Stimulated activated CD4-positive, alpha-beta T cell treated with anti-CD3 and anti-CD28 coated beads, Interleukin-12 subunit alpha, Interleukin-12 subunit beta, amount 100 ng/mL, for 4 hours (primary cell): Measurements from ENCODE around the gene PAQR3.
"Not testable (repeated sequence)": the region's sequence is repeated elsewhere in the genome, so short reads cannot be mapped to it uniquely, and the experiment has no call there.

Source experiments
- DNase-seq: peaks from one replicate; pipeline ENCODE4 v3.0.0-alpha.2; 2020

PAQR3 gene

DNA sequence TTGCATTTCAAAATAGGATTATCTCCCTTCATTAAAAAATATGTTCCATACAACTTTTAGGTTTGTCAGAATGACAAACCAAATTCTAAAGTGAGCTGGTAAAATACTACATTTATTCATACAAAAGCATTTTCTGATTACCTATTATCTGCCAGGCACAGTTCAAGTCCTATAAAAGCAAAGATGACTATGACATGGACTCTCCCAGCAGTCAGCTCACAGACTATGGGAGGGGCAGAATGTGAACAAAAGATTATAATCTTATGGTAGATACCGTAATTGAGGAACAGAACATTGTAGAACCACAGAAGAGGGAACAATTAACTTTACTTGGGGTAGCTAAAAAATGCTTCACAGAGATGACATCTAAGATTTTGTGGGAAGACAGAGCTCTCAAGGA is 12.4 kb downstream of the PAQR3 start:
- no peak for DNase-seq

DNA sequence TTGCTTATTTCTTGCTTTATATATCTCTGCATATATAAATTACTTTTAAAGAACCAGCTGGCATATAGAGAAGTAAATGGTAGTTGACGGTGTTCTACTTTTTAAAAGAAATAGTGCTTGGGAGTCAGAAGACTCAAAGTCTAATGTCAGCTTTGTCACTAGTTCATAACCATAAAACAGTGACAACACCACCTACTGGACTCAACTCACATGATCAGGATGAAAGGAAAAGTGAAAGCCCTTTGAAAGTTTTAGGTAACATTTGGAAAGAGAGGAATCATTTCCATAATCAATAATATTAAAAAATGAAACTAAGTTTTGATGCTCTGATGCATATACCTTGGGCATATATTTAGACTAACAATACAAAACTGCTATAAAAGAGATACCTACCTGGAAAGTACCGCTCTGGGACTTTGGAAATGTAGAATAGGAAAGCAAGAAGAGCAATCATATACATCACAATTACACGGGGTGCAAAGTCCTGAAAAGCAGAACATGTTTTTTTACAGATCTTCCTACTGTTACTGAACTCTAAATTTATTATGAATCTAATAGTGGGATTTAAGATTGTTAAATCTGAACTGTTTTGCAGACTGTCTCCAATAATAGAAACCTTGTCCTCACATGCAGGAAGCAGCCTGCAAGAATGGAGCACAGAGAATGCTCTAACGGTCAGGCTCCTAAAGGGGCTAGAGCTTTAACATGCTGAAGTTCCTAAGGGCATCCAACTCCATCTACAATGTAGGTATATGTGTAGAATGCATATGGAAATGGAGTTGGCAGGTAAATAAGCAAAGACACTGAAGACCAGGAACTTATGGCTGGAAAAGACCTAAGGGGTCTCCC is 15.6 kb downstream of the PAQR3 start:
- DNase-seq = no peak

GRCh38 chr4:78922207-78922606 is 17.0 kb downstream of the PAQR3 start:
- no peak for DNase-seq

DNA sequence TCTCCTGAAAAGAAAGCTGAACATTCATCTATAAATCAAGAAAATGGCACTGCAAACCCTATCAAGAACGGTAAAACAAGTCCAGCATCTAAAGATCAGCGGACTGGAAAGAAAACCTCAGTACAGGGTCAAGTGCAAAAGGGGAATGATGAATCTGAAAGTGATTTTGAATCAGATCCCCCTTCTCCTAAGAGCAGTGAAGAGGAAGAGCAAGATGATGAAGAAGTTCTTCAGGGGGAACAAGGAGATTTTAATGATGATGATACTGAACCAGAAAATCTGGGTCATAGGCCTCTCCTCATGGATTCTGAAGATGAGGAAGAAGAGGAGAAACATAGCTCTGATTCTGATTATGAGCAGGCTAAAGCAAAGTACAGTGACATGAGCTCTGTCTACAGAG is 28.6 kb downstream of the PAQR3 start:
- DNase-seq = no peak

DNA sequence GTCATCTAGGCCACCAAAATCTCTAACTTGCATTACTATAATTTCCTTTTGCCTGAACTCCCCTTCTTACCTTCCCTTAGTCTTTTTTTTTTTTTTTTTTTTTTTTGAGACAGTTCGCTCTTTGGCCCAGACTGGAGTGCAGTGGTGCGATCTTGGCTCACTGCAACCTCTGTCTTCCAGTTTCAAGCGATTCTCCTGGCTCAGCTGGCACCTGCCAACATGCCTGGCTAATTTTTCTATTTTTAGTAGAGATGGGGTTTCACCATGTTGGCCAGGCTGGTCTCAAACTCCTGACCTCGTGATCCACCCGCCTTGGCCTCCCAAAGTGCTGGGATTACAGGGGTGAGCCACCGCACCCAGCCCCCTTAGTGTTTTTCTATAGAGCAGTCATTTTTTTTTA is 30.3 kb downstream of the PAQR3 start:
- not testable (repeated sequence) for DNase-seq

DNA sequence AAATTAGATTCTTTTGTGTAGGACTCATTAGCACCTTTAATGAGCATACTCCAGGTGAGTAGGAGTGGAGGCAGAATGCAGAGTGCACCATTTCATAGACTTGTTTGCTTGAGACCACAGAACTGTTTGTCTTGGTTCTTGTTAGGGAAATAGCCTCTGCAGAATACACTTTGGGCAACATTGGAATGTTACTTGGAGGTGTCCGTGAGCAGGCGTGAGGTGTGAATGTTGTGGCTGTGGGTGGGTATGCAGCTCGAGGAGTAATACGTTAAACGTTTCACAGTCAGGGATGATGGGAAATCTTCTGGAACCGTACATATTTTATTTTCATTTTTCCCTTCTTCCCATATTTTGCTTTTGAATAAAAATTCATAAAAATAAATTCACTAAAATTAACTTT is 31.6 kb downstream of the PAQR3 start:
- DNase-seq = no peak

GRCh38 chr4:78904143-78904542 is 35.1 kb downstream of the PAQR3 start:
- no peak for DNase-seq

- no peak for DNase-seq
Observed at GRCh38 chr4:78902298-78902697, 36.9 kb downstream of the PAQR3 start.

GRCh38 chr4:78901882-78902281 is 37.4 kb downstream of the PAQR3 start:
- DNase-seq = no peak

GRCh38 chr4:78899302-78899701 is 39.9 kb downstream of the PAQR3 start:
- no peak for DNase-seq

DNA sequence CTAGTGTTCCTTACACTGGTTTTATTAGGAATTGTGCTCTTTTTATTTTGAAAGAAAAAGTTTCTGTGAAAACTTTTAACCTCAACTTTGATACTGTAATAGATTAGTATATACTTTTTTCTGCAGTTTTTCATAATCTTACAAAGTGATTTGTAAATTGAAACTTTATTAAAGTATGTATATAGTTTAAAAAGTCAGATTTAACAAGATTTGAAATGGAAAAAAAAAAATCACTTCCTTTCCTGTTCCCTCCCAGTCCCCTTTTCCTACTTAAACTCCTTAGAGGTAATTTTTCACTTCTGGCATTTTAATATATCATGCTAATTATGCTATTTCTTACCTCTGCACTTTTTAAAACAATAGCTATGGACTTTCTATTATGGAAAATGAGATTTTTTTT is 49.3 kb downstream of the PAQR3 start:
- DNase-seq = no peak

- no peak for DNase-seq
Observed at GRCh38 chr4:78885598-78885997, 53.6 kb downstream of the PAQR3 start.

DNA sequence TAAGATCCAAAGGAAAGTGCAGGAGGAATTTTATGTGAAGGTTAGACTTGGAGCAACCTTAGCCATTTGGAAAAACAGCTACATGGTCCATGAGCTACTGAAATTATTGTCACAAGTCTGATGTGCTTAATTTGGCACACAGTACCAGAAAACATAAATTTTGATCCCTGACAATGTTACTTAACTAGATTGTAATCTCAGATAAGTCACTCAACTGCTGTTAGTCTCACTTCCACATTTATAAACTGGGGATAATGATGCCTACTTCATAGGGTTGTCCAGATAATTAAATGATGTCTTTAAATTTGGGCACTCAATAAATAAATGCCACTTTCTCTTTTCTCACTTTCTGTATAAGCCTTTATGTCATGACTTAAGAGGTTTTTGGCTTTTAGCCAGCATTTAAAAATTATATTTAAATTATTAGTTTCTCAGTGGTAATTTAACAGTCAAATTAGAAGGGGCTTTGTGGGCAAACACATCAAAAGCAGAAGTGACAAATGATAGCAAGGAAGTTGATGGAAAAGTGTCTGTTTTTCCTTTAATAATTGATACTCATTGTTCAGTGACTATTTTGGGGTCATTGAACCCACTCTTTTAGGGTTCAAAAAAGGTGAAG is 58.3 kb downstream of the PAQR3 start:
- no peak for DNase-seq

- DNase-seq = no peak
Observed at GRCh38 chr4:78878031-78878430, 61.2 kb downstream of the PAQR3 start.

DNA sequence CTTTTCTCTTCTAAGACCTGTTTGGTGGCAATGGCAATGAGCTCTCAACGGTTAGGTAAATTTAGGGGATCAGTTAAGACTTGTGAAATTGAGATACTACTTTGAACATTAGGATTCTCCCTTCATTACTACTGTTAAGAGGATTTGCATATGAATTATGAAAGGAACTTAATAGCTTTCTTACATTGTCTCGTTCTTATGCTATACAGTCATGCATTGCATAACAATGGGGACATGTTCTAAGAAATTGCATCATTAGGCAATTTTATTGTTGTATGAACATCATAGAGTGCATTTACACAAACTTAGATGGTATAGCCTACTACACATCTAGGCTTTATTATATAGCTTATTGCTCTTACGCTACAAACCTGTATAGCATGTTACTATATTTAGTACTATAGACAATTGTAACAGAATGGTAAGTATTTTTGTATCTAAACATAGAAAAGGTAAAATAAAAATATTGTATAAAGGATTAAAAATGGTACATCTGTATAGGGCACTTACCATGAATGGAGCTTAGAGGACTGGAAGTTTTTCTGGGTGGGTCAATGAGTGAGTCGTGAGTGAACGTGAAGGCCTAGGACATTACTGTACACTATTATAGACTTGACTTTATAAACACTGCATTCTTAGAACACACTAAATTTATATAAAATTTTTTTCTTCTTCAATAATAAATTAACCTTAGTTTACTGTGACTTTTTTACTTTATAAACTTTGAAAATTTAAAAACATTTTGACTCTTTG is 62.5 kb downstream of the PAQR3 start:
- no peak for DNase-seq

GRCh38 chr4:78870056-78870455 is 69.2 kb downstream of the PAQR3 start:
- DNase-seq = no peak

DNA sequence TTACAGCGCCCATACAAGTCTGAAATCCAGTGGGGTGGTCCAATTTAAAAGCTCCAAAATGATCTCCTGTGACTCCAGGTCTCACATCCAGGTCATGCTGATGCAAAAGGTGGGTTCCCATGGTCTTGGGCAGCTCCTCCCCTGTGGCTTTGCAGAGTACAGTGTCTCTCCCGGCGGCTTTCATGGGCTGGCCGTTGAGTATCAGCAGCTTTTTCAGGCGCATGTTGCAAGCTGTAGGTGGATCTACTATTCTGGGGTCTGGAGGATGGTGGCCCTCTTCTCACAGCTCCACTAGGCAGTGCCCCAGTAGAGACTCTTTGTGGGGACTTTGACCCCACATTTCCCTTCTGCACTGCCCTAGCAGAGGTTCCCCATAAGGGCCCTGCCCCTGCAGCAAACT is 70.5 kb downstream of the PAQR3 start:
- DNase-seq = not testable (repeated sequence)

DNA sequence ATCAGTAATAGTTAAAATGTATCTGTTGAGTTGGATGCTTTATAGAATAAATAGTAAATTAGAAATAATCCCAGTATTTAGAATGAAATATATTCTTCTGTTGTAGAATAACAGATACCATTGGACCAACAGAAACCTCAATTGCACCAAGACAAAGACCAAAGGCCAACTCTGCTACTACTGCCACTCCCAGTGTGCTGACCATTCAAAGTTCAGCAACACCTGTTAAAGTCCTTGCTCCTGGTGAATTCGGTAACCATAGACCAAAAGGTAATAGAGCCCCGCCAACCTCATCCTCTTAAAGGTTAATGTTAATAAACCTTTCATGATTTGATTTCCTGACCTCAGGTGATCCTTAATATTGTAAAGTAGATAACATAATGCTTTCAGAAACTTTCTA is 73.8 kb downstream of the PAQR3 start:
- no peak for DNase-seq

- no peak for DNase-seq
Observed at GRCh38 chr4:78864405-78865024, 74.7 kb downstream of the PAQR3 start.

- no peak for DNase-seq
Observed at GRCh38 chr4:78863991-78864390, 75.2 kb downstream of the PAQR3 start.

DNA sequence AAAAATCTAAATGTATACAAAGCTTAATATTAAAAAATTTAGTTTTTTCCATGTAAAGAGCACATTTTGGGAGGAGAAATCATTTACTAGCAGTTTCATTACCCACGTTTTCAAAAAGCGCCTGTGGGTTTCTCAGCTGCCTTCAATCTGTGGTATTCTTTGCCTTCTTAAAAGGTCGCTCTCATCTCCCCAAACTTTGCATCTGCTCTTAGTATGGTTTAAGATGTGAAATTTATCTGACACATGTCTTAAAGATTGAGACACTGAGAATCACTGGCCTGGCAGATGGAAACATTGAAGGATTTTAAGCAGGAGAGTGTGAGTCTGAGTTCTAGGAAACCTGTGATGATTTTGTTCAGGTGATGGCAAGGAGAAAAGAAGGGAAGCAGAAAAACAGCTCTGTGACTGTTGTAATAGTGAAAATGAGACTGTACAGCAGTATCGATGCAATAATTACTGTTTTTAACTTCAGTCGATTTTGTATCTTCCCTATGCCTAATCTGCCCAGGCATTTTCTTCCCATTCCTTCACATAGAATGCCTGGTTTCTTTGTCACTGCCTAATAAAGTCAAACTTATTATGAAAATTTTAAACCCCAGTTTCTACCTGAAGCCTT is 75.9 kb downstream of the PAQR3 start:
- DNase-seq = no peak

DNA sequence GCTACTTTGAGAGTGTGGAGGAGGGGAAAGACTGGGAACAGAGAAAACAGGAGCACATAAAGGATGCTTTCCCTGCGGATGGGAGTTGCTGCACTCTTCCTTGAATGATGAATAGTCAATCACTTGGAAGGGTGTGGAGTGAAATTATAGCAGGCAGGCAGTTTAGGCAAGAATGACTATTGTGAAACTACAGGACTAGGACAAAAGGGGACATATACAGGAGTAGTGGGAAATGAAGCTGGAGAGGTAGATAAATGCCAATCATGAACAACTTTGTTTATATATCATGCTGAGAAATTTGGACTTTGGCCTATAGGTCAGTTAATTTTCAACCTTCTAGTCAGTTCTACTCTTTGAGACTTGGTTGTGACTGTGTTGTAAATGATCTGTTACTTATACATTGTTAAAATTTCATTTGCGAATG is 76.9 kb downstream of the PAQR3 start:
- no peak for DNase-seq
